GM12873 (cell line): ENCODE results near the gene SPOCK2.
A peak's percentile ranks its signal among the peaks of the same experiment; 100 is the strongest.

Experiments
- CTCF ChIP-seq: IDR thresholded peaks from 2 replicates; pipeline ENCODE4 v1.5.1; 2012; ENCODE audit warnings: low read depth, mild to moderate bottlenecking, moderate library complexity, low read length, control low read depth; ENCODE audit not compliant: insufficient read depth; ENCODE audit errors: missing control alignments

SPOCK2 gene

GRCh38 chr10:72072639-72073038, 15.7 kb downstream of the SPOCK2 start:
- no peak for TF ChIP-seq CTCF

- TF ChIP-seq CTCF = no peak
Measured at GRCh38 chr10:72072046-72072445, 16.3 kb downstream of the SPOCK2 start.

- TF ChIP-seq CTCF = peak; percentile 40
Measured at GRCh38 chr10:72069751-72070526, 18.4 kb downstream of the SPOCK2 start.

GRCh38 chr10:72068901-72069446, 19.4 kb downstream of the SPOCK2 start:
- no peak for TF ChIP-seq CTCF

GRCh38 chr10:72068126-72068765, 20.1 kb downstream of the SPOCK2 start:
- no peak for TF ChIP-seq CTCF

- TF ChIP-seq CTCF = no peak
Measured at GRCh38 chr10:72067463-72068125, 20.8 kb downstream of the SPOCK2 start.
